ENCODE data around the gene PINLYP. TPM values are rescaled to one million over a fixed set of nuclear protein-coding genes. Genes with fewer than 3 reads are reported as not detected.

The PINLYP gene
- total RNA-seq, 6 donors from 2014 or later = 1.8 to 9.4 (median 4.1) TPM

GRCh38 chr19:43554317-43554895 lies 21.2 kb upstream of the PINLYP start:
- Histone ChIP-seq H3K27me3 (no peaks in the 10 kb centered on the region), H3K27ac (no peak overlapping the region), H3K9me3 (no peaks in the 10 kb centered on the region), H3K36me3 (peaks cover 14 to 68% (median 37%) of the 10 kb centered on the region in 4 donors), H3K4me1 (peaks cover 0 to 6% (median 0%) of the 10 kb centered on the region in 4 donors), H3K4me3 (no peak overlapping the region)
- TF ChIP-seq EP300 (IDR thresholded peaks at IDR 0.05) = no peak
- no peak for TF ChIP-seq POLR2AphosphoS5 (IDR thresholded peaks at IDR 0.05)
- TF ChIP-seq POLR2A (IDR thresholded peaks at IDR 0.05) = no peak
- TF ChIP-seq CTCF (IDR thresholded peaks at IDR 0.05) = no peak
- no peak for ATAC-seq (ENCODE audit: low FRiP score in 2 of 2)
- peak in 1 of 2 donors; percentile 47 for DNase-seq
- 95 to 98% methylated on average over 8 to 14 of the region's 15 CpGs for WGBS, 2 donors

- Histone ChIP-seq H3K27ac (no peak overlapping the region), H3K36me3 (peaks cover 14 to 62% (median 38%) of the 10 kb centered on the region in 4 donors), H3K27me3 (no peaks in the 10 kb centered on the region), H3K4me1 (peaks cover 0 to 6% (median 0%) of the 10 kb centered on the region in 4 donors), H3K9me3 (no peaks in the 10 kb centered on the region), H3K4me3 (no peak overlapping the region)
- 37 to 39% methylated on average over 8 of the region's 8 CpGs for WGBS, 2 donors
- no peak for TF ChIP-seq POLR2AphosphoS5 (IDR thresholded peaks at IDR 0.05)
- peak; percentile 49 to 74 (median 68) for TF ChIP-seq CTCF (IDR thresholded peaks at IDR 0.05)
- ATAC-seq (ENCODE audit: low FRiP score in 2 of 2) (peak; percentile 70 to 80), DNase-seq (peak in 1 of 2 donors; percentile 53)
Measured at GRCh38 chr19:43555185-43555770, 20.3 kb upstream of the PINLYP start.

GRCh38 chr19:43560687-43561086 lies 14.9 kb upstream of the PINLYP start:
- Histone ChIP-seq H3K9me3 (no peaks in the 10 kb centered on the region), H3K36me3 (peaks cover 0 to 28% (median 7%) of the 10 kb centered on the region in 4 donors), H3K27me3 (no peaks in the 10 kb centered on the region), H3K4me1 (peaks cover 11 to 21% (median 16%) of the 10 kb centered on the region in 4 donors), H3K4me3 (no peak overlapping the region), H3K27ac (no peak overlapping the region)
- 88 to 94% methylated on average over 4 to 6 of the region's 6 CpGs for WGBS, 2 donors
- TF ChIP-seq EP300 (IDR thresholded peaks at IDR 0.05) (no peak), CTCF (IDR thresholded peaks at IDR 0.05) (no peak), POLR2A (IDR thresholded peaks at IDR 0.05) (no peak), POLR2AphosphoS5 (IDR thresholded peaks at IDR 0.05) (no peak)
- peak in 1 of 2 donors; percentile 24 for ATAC-seq (ENCODE audit: low FRiP score in 2 of 2)
- no peak for DNase-seq

GRCh38 chr19:43561139-43561970 lies 14.2 kb upstream of the PINLYP start:
- Histone ChIP-seq H3K27ac (peak overlapping the region in 1 of 4 donors; percentile 83), H3K36me3 (peaks cover 0 to 22% (median 7%) of the 10 kb centered on the region in 4 donors), H3K4me3 (no peak overlapping the region), H3K4me1 (peaks cover 11 to 21% (median 16%) of the 10 kb centered on the region in 4 donors), H3K9me3 (no peaks in the 10 kb centered on the region), H3K27me3 (no peaks in the 10 kb centered on the region)
- 88 to 96% methylated on average over 10 to 12 of the region's 12 CpGs for WGBS, 2 donors
- no peak for TF ChIP-seq EP300 (IDR thresholded peaks at IDR 0.05)
- TF ChIP-seq POLR2AphosphoS5 (IDR thresholded peaks at IDR 0.05) = no peak
- DNase-seq = peak in 1 of 2 donors; percentile 37
- ATAC-seq (ENCODE audit: low FRiP score in 2 of 2) = no peak

GRCh38 chr19:43562226-43562697 lies 13.3 kb upstream of the PINLYP start:
- TF ChIP-seq POLR2AphosphoS5 (IDR thresholded peaks at IDR 0.05) (no peak), CTCF (IDR thresholded peaks at IDR 0.05) (no peak), POLR2A (IDR thresholded peaks at IDR 0.05) (no peak), EP300 (IDR thresholded peaks at IDR 0.05) (no peak)
- no peaks in the 10 kb centered on the region for H3K9me3 ChIP-seq
- H3K4me1 ChIP-seq = peaks cover 11 to 21% (median 16%) of the 10 kb centered on the region in 4 donors
- 67 to 69% methylated on average over 6 of the region's 6 CpGs for WGBS, 2 donors
- H3K4me3 ChIP-seq = no peak overlapping the region
- peak overlapping the region; percentile 75 to 87 (median 84) for H3K27ac ChIP-seq
- H3K27me3 ChIP-seq = no peaks in the 10 kb centered on the region
- ATAC-seq (ENCODE audit: low FRiP score in 2 of 2) = peak in 1 of 2 donors; percentile 14
- peaks cover 0 to 20% (median 7%) of the 10 kb centered on the region in 4 donors for H3K36me3 ChIP-seq
- DNase-seq = no peak
